ENCODE data around the gene ANKRD33B. TPM values are rescaled to one million over a fixed set of nuclear protein-coding genes. Genes with fewer than 3 reads are reported as not detected.

ANKRD33B gene
- polyA plus RNA-seq, 1 donor (not counting 4 experiments of a cell fraction or from before 2014, with no cell fraction given) = 1.9 TPM

- TF ChIP-seq EZH2 (IDR thresholded peaks at IDR 0.05; ENCODE audit: low read length) = no peak
- TF ChIP-seq CTCF (optimal IDR thresholded peaks at IDR 0.05 in 1 of 3, IDR thresholded peaks at IDR 0.05 in 1 of 3, conservative IDR thresholded peaks at IDR 0.05 in 1 of 3; ENCODE audit: extremely low read depth in 1 of 3, insufficient read depth in 2 of 3, low read length in 3 of 3) = no peak
- FAIRE-seq = no peak
- no peaks in the 10 kb centered on the region for H3K4me1 ChIP-seq (ENCODE audit: control insufficient read depth, extremely low read depth, insufficient read depth, low read length)
- dilution Hi-C loops (cut with MboI; ENCODE audit: extremely low pct_ligation_motif_present, low sequenced_read_pairs) = no loop called here
- no peaks in the 10 kb centered on the region for H3K27me3 ChIP-seq (ENCODE audit: control insufficient read depth, extremely low read depth, insufficient read depth, low read length)
- H3K36me3 ChIP-seq (ENCODE audit: control insufficient read depth in 2 of 2, extremely low read depth in 1 of 2, insufficient read depth in 2 of 2, low read length in 2 of 2) = no peaks in the 10 kb centered on the region
- H3K4me3 ChIP-seq (ENCODE audit: control insufficient read depth in 2 of 3, extremely low read depth in 1 of 3, insufficient read depth in 2 of 3, low read depth in 1 of 3, low read length in 3 of 3) = no peak overlapping the region
- no peaks in the 10 kb centered on the region for H4K20me1 ChIP-seq (ENCODE audit: control insufficient read depth, extremely low read depth, insufficient read depth, low read length)
- no peak overlapping the region for H2AFZ ChIP-seq (ENCODE audit: control insufficient read depth, low read length)
- H3K9me3 ChIP-seq (ENCODE audit: control insufficient read depth, low read depth, low read length) = no peaks in the 10 kb centered on the region
- no peak overlapping the region for H3K27ac ChIP-seq (ENCODE audit: control insufficient read depth, insufficient read depth, low read length)
- no peaks in the 10 kb centered on the region for H3K79me2 ChIP-seq (ENCODE audit: control insufficient read depth, insufficient read depth, low read length)
- no peak overlapping the region for H3K4me2 ChIP-seq (ENCODE audit: control insufficient read depth, extremely low read depth, insufficient read depth, low read depth, low read length)
- DNase-seq (ENCODE audit: low read depth, low spot score) = no peak
- peaks cover 2% of the 10 kb centered on the region for H3K9me1 ChIP-seq (ENCODE audit: control insufficient read depth, extremely low read depth, insufficient read depth, low read length)
- H3K9ac ChIP-seq (ENCODE audit: control insufficient read depth, extremely low read depth, insufficient read depth, low read length) = no peak overlapping the region
These were observed 13.8 kb downstream of the ANKRD33B start for GRCh38 chr5:10577371-10578292.

- no peak for DNase-seq (ENCODE audit: low read depth, low spot score)
- Histone ChIP-seq H3K27me3 (ENCODE audit: control insufficient read depth, extremely low read depth, insufficient read depth, low read length) (no peaks in the 10 kb centered on the region), H3K4me1 (ENCODE audit: control insufficient read depth, extremely low read depth, insufficient read depth, low read length) (no peaks in the 10 kb centered on the region), H3K79me2 (ENCODE audit: control insufficient read depth, insufficient read depth, low read length) (no peaks in the 10 kb centered on the region), H3K9me3 (ENCODE audit: control insufficient read depth, low read depth, low read length) (no peaks in the 10 kb centered on the region), H2AFZ (ENCODE audit: control insufficient read depth, low read length) (no peak overlapping the region), H3K4me3 (ENCODE audit: control insufficient read depth in 2 of 3, extremely low read depth in 1 of 3, insufficient read depth in 2 of 3, low read depth in 1 of 3, low read length in 3 of 3) (no peak overlapping the region), H3K9ac (ENCODE audit: control insufficient read depth, extremely low read depth, insufficient read depth, low read length) (no peak overlapping the region), H3K27ac (ENCODE audit: control insufficient read depth, insufficient read depth, low read length) (no peak overlapping the region), H3K9me1 (ENCODE audit: control insufficient read depth, extremely low read depth, insufficient read depth, low read length) (peaks cover 2% of the 10 kb centered on the region), H3K4me2 (ENCODE audit: control insufficient read depth, extremely low read depth, insufficient read depth, low read depth, low read length) (no peak overlapping the region), H3K36me3 (ENCODE audit: control insufficient read depth in 2 of 2, extremely low read depth in 1 of 2, insufficient read depth in 2 of 2, low read length in 2 of 2) (no peaks in the 10 kb centered on the region), H4K20me1 (ENCODE audit: control insufficient read depth, extremely low read depth, insufficient read depth, low read length) (no peaks in the 10 kb centered on the region)
- dilution Hi-C loops (cut with MboI; ENCODE audit: extremely low pct_ligation_motif_present, low sequenced_read_pairs) = no loop called here
- no peak for FAIRE-seq
- TF ChIP-seq CTCF (optimal IDR thresholded peaks at IDR 0.05 in 1 of 3, IDR thresholded peaks at IDR 0.05 in 1 of 3, conservative IDR thresholded peaks at IDR 0.05 in 1 of 3; ENCODE audit: extremely low read depth in 1 of 3, insufficient read depth in 2 of 3, low read length in 3 of 3) = no peak
- TF ChIP-seq EZH2 (IDR thresholded peaks at IDR 0.05; ENCODE audit: low read length) = no peak
These were observed 14.4 kb downstream of the ANKRD33B start for GRCh38 chr5:10578293-10578665.

Measured in keratinocyte (primary cell).